Fibroblast of mammary gland (primary cell): ENCODE measurements around the gene DCPS.

Experiments used
- DNase-seq: peaks from one replicate; pipeline ENCODE4 v3.0.0-alpha.2; 2010; ENCODE audit warnings: low read depth
- H3K4me3 ChIP-seq: 2 replicates; pipeline ENCODE4 v1.5.1; 2011; ENCODE audit warnings: low read depth, mild to moderate bottlenecking, low read length, moderate library complexity; ENCODE audit not compliant: control insufficient read depth
- TF ChIP-seq, protein P1 (sequence below): conservative IDR thresholded peaks from 2 replicates; pipeline ENCODE4 v1.5.1; 2011; ENCODE audit warnings: low read depth, low read length, inconsistent platforms; ENCODE audit not compliant: control insufficient read depth, insufficient read depth

Gene DCPS

GRCh38 chr11:126337126-126337473, 33.2 kb downstream of the DCPS start:
- no peak overlapping the region for H3K4me3 ChIP-seq
- no peak for DNase-seq
- TF ChIP-seq, protein P1, sequence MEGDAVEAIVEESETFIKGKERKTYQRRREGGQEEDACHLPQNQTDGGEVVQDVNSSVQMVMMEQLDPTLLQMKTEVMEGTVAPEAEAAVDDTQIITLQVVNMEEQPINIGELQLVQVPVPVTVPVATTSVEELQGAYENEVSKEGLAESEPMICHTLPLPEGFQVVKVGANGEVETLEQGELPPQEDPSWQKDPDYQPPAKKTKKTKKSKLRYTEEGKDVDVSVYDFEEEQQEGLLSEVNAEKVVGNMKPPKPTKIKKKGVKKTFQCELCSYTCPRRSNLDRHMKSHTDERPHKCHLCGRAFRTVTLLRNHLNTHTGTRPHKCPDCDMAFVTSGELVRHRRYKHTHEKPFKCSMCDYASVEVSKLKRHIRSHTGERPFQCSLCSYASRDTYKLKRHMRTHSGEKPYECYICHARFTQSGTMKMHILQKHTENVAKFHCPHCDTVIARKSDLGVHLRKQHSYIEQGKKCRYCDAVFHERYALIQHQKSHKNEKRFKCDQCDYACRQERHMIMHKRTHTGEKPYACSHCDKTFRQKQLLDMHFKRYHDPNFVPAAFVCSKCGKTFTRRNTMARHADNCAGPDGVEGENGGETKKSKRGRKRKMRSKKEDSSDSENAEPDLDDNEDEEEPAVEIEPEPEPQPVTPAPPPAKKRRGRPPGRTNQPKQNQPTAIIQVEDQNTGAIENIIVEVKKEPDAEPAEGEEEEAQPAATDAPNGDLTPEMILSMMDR: no peak

GRCh38 chr11:126337474-126338241, 33.8 kb downstream of the DCPS start:
- TF ChIP-seq, protein P1: no peak
- H3K4me3 ChIP-seq: no peak overlapping the region
- no peak for DNase-seq

GRCh38 chr11:126338346-126339055, 34.6 kb downstream of the DCPS start:
- H3K4me3 ChIP-seq: no peak overlapping the region
- TF ChIP-seq, protein P1: no peak
- DNase-seq: no peak

- H3K4me3 ChIP-seq: no peak overlapping the region
- TF ChIP-seq, protein P1: no peak
- peak; percentile 37 for DNase-seq
These were observed 35.4 kb downstream of the DCPS start for GRCh38 chr11:126339073-126339862.

DNA sequence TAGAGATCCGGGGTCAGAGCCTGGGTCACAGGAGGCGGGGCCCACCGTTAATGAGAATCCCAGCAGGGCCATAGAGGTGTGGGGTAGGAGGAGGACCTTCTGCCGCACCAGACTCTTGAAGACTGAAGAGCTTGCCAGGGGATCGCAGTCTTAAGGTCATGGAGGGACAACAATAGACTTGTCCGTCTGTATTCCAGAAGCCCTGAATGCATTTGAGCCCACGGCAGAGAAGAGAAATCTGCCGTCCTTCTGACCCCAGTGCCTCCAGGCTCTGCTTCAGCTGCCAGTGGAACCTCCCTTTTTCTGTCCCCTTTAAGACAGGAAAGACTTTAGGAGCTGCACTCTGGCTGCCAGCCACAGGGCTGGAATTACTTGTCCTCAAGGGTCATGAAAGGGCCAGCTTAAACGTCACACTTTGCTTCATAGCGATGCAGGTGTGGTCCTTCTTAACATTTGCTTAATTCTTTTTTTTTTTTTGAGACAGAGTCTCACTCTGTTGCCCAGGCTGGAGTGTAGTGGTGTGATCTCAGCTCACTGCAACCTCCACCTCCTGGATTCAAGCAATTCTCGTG, 36.1 kb downstream of the DCPS start:
- H3K4me3 ChIP-seq: no peak overlapping the region
- DNase-seq: peak; percentile 77
- TF ChIP-seq, protein P1: no peak

DNA sequence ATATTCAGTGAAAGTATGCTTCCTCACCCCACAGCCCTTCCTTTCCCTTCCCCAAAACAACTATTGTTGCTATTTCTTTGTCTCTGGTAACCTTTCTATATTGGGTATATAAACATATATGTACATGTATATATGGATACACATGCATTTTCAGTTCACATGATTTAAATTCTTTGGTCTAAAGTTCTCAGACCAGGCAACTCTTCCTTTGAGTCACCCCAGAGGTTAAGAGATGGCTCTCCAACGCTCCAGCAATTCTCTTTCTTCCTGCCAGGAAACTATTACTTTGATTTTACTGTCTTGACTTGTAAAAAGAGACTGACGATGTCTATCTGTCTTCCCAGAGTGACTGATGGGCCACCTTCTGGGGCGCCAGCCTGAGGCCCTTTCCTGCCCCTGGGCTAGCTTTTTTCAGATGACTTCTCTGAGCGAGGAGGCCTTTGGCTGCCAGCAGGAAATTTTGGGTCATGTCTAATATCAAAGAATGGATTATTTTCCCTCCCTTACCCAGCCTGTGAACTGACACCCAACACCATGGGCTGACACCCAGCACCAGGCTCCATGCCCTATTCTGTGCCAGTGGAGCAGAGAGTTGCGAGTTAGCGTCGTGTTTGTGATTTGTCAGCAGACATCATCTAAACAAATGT, 37.2 kb downstream of the DCPS start:
- DNase-seq: no peak
- H3K4me3 ChIP-seq: no peak overlapping the region
- TF ChIP-seq, protein P1: no peak
